ENCODE measurements around the gene ZNF892. TPM values are rescaled to one million over a fixed set of nuclear protein-coding genes. Genes with fewer than 3 reads are reported as not detected.
A peak's percentile ranks its signal among the peaks of the same experiment; 100 is the strongest.

ZNF892 gene
- total and polyA plus RNA-seq, 9 of the 15 experiments (the other 6 are each of a cell fraction or from before 2014, with no cell fraction given), result 0.07 to 0.13 (median 0.09) TPM; not detected in 6

- no peak for TF ChIP-seq ATF3 (IDR thresholded peaks at IDR 0.05)
- no peak for TF ChIP-seq ATF3 (CRISPR knock-in tag; conservative IDR thresholded peaks at IDR 0.05)
- TF ChIP-seq SETDB1 (IDR thresholded peaks at IDR 0.05; ENCODE audit: low read length), result no peak
- TF ChIP-seq ZNF175 (CRISPR knock-in tag; IDR thresholded peaks at IDR 0.05; ENCODE audit: low read depth), result no peak
- TF ChIP-seq OTX1 (CRISPR knock-in tag; IDR thresholded peaks at IDR 0.05), result no peak
- TF ChIP-seq CEBPB (tag; IDR thresholded peaks at IDR 0.05), result no peak
- no peak for TF ChIP-seq ZNF644 (tag; IDR thresholded peaks at IDR 0.05; ENCODE audit: low read depth)
- TF ChIP-seq ZBED1 (IDR thresholded peaks at IDR 0.05), result no peak
- TF ChIP-seq PTTG1 (tag; IDR thresholded peaks at IDR 0.05; ENCODE audit: low read depth), result no peak
- TF ChIP-seq NFXL1 (CRISPR knock-in tag; IDR thresholded peaks at IDR 0.05), result no peak
- TF ChIP-seq MNT (conservative IDR thresholded peaks at IDR 0.05), result peak in 1 of 2 experiments; percentile 39; a peak in 1 of 4 replicates
- TF ChIP-seq TGIF2 (CRISPR knock-in tag; IDR thresholded peaks at IDR 0.05), result no peak
- no peak for TF ChIP-seq MIER1 (IDR thresholded peaks at IDR 0.05; ENCODE audit: low read depth)
- TF ChIP-seq ZMIZ1 (IDR thresholded peaks at IDR 0.05; ENCODE audit: low read depth in 2 of 2, low read length in 2 of 2), result no peak
- TF ChIP-seq HNRNPUL1 (IDR thresholded peaks at IDR 0.05; ENCODE audit: low read length), result no peak
- TF ChIP-seq ZC3H4 (CRISPR knock-in tag; IDR thresholded peaks at IDR 0.05; ENCODE audit: borderline replicate concordance), result no peak
- TF ChIP-seq SRSF3 (IDR thresholded peaks at IDR 0.05; ENCODE audit: insufficient read depth, low read length), result no peak
- no peak for TF ChIP-seq ETS1 (conservative IDR thresholded peaks at IDR 0.05; ENCODE audit: control insufficient read depth, low read depth, low read length)
- no peak for TF ChIP-seq POLR2B (IDR thresholded peaks at IDR 0.05; ENCODE audit: low read depth, partially characterized antibody)
- no peak for TF ChIP-seq ETV1 (tag; conservative IDR thresholded peaks at IDR 0.05; ENCODE audit: low read depth)
- TF ChIP-seq SNRNP70 (optimal IDR thresholded peaks at IDR 0.05; ENCODE audit: low read depth, low read length), result no peak
- no peak for TF ChIP-seq MTA3 (IDR thresholded peaks at IDR 0.05; ENCODE audit: borderline replicate concordance)
Observed at GRCh38 chr2:95158891-95159619, 48.3 kb upstream of the ZNF892 start (continued).

All from K562 (cell line).